K562 (cell line): ENCODE results near the gene OSGEPL1. TPM values are rescaled to one million over a fixed set of nuclear protein-coding genes. Genes with fewer than 3 reads are reported as not detected.

Experiments
- CCNT2 ChIP-seq: IDR thresholded peaks from 2 replicates; pipeline ENCODE4 v1.6.1; 2011; ENCODE audit warnings: borderline replicate concordance, low read depth, mild to moderate bottlenecking, moderate library complexity, mixed read lengths, low read length; ENCODE audit not compliant: insufficient read length; ENCODE audit errors: extremely low read depth
- CREB1 ChIP-seq, 2 experiments: sonication (generic) in 1 of 2; formaldehyde crosslinking in 1 of 2; IDR thresholded peaks; 2 replicates each; pipeline versions ENCODE4 v1.6.1 to v1.8.0; 2012 to 2022; ENCODE audit warnings: inconsistent platforms in 1 of 2, mild to moderate bottlenecking in 1 of 2, missing genetic modification reagents in 1 of 2, moderate library complexity in 1 of 2
- FOXK1 ChIP-seq: sonication (generic); formaldehyde crosslinking; IDR thresholded peaks from 2 replicates; pipeline ENCODE4 v1.8.0; 2022; ENCODE audit warnings: missing genetic modification reagents, mild to moderate bottlenecking, borderline replicate concordance
- HLTF ChIP-seq: fragments of 450-650 bp; IDR thresholded peaks from 2 replicates; pipeline ENCODE4 v1.6.1; 2016
- MTA3 ChIP-seq: fragments of 450-650 bp; formaldehyde crosslinking; IDR thresholded peaks from 2 replicates; pipeline ENCODE4 v1.6.1; 2017; ENCODE audit warnings: mild to moderate bottlenecking, borderline replicate concordance
- NR2F6 ChIP-seq: fragments of 450-650 bp; formaldehyde crosslinking; IDR thresholded peaks from 2 replicates; pipeline ENCODE4 v1.4.0; 2020; ENCODE audit warnings: mild to moderate bottlenecking
- POLR2AphosphoS5 ChIP-seq: IDR thresholded peaks from 2 replicates; pipeline ENCODE4 v1.6.1; 2011; ENCODE audit warnings: mild to moderate bottlenecking, low read depth, low read length, moderate library complexity; ENCODE audit not compliant: control insufficient read depth, insufficient read depth
- RBFOX2 ChIP-seq: fragments of 200-400 bp; formaldehyde crosslinking; IDR thresholded peaks from 2 replicates; pipeline ENCODE4 v1.6.1; 2017; ENCODE audit warnings: low read depth, mild to moderate bottlenecking, low read length, moderate library complexity
- TAF15 ChIP-seq: fragments of 200-400 bp; formaldehyde crosslinking; IDR thresholded peaks from 2 replicates; pipeline ENCODE4 v1.6.1; 2017; ENCODE audit warnings: mild to moderate bottlenecking, low read depth, low read length, moderate library complexity
- TAF7 ChIP-seq: fragments of 450-650 bp; IDR thresholded peaks from 2 replicates; pipeline ENCODE4 v1.6.1; 2016; ENCODE audit warnings: missing genetic modification characterization, missing compliant biosample characterization
- TAF9B ChIP-seq: fragments of 450-650 bp; IDR thresholded peaks from 2 replicates; pipeline ENCODE4 v1.6.1; 2018; ENCODE audit warnings: mild to moderate bottlenecking; ENCODE audit not compliant: partially characterized antibody
- TCF7 ChIP-seq: sonication (generic); IDR thresholded peaks from 2 replicates; pipeline ENCODE4 v1.6.1; 2016; ENCODE audit warnings: antibody characterized with exemption, borderline replicate concordance
- USF1 ChIP-seq: sonication (generic); formaldehyde crosslinking; IDR thresholded peaks from 2 replicates; pipeline ENCODE4 v1.9.0; 2022; ENCODE audit warnings: mild to moderate bottlenecking, missing genetic modification reagents
- ZC3H4 ChIP-seq: sonication (generic); formaldehyde crosslinking; IDR thresholded peaks from 2 replicates; pipeline ENCODE4 v1.9.0; 2021; ENCODE audit warnings: missing genetic modification reagents, borderline replicate concordance
- ZNF165 ChIP-seq: fragments of 250-450 bp; sonication (Bioruptor Pico); IDR thresholded peaks from 2 replicates; pipeline ENCODE4 v1.4.0; 2020; ENCODE audit warnings: borderline replicate concordance
- ZNF3 ChIP-seq: fragments of 250-450 bp; sonication (Bioruptor Pico); IDR thresholded peaks from 2 replicates; pipeline ENCODE4 v1.5.0; 2021; ENCODE audit warnings: mild to moderate bottlenecking, moderate library complexity
- ZNF408 ChIP-seq: fragments of 250-450 bp; sonication (Bioruptor Pico); IDR thresholded peaks from 2 replicates; pipeline ENCODE4 v1.4.0; 2020; ENCODE audit warnings: low read depth, mild to moderate bottlenecking, moderate library complexity
- ZNF780A ChIP-seq: fragments of 250-450 bp; sonication (Bioruptor Pico); IDR thresholded peaks from 2 replicates; pipeline ENCODE4 v1.5.0; 2021; ENCODE audit warnings: mild to moderate bottlenecking
- polyA plus RNA-seq, 8 experiments: library from polyadenylated mRNA; depleted of rRNA in 4 of 8; stranded (reverse) in 5 of 8; unstranded in 3 of 8; fragments of >200 nt; fragmentation: Nextera tagmentation in 2 of 8; fragmentation: Illumina TruSeq in 1 of 8; extraction: Ambion mirVana in 2 of 8; extraction: Trizol in 1 of 8; gene quantifications; 2 replicates each; pipeline versions ENCODE4 v1.2.1 to v1.2.3, GENCODE V29; 2011 to 2014; ENCODE audit warnings: inconsistent platforms in 1 of 8, missing spikeins in 1 of 8
- total RNA-seq, 7 experiments: library from RNA; depleted of rRNA in 6 of 7; stranded (reverse); fragments of >200 nt in 6 of 7; fragmentation: Illumina TruSeq in 2 of 7; extraction: Trizol in 2 of 7; gene quantifications; 2 replicates each; pipeline versions ENCODE4 v1.2.1 to v1.2.3, GENCODE V29; 2011 to 2021; ENCODE audit warnings: low replicate concordance in 1 of 7
- TF ChIP-seq, protein P1 (sequence below): fragments of 450-650 bp; formaldehyde crosslinking; conservative IDR thresholded peaks from 2 replicates; pipeline ENCODE4 v1.4.0; 2022; ENCODE audit warnings: mild to moderate bottlenecking, missing genetic modification characterization
- TF ChIP-seq, protein P2 (sequence below), 2 experiments: IDR thresholded peaks; 2 replicates each; pipeline ENCODE4 v1.6.1; 2012; ENCODE audit warnings: improper control_type of control experiment in 2 of 2, low read depth in 2 of 2, low read length in 2 of 2, borderline replicate concordance in 1 of 2
- TF ChIP-seq, protein P3 (sequence below): fragments of 450-650 bp; IDR thresholded peaks from 2 replicates; pipeline ENCODE4 v1.6.1; 2016; ENCODE audit warnings: antibody characterized with exemption

OSGEPL1 gene
- total and polyA plus RNA-seq, 9 of the 15 experiments (the other 6 are each of a cell fraction or from before 2014, with no cell fraction given), result 2.5 to 10.8 (median 6.5) TPM

GRCh38 chr2:189783927-189784867 lies 21.6 kb upstream of the OSGEPL1 start, which contains the start of the genes ORMDL1 and PMS1 (continued):
- TF ChIP-seq ZNF780A (CRISPR knock-in tag), result no peak
- TF ChIP-seq, protein P1, sequence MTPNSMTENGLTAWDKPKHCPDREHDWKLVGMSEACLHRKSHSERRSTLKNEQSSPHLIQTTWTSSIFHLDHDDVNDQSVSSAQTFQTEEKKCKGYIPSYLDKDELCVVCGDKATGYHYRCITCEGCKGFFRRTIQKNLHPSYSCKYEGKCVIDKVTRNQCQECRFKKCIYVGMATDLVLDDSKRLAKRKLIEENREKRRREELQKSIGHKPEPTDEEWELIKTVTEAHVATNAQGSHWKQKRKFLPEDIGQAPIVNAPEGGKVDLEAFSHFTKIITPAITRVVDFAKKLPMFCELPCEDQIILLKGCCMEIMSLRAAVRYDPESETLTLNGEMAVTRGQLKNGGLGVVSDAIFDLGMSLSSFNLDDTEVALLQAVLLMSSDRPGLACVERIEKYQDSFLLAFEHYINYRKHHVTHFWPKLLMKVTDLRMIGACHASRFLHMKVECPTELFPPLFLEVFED (CRISPR knock-in tag), result no peak
- TF ChIP-seq ZNF408 (CRISPR knock-in tag), result no peak
- no peak for TF ChIP-seq USF1 (CRISPR knock-in tag)
- TF ChIP-seq, protein P2, sequence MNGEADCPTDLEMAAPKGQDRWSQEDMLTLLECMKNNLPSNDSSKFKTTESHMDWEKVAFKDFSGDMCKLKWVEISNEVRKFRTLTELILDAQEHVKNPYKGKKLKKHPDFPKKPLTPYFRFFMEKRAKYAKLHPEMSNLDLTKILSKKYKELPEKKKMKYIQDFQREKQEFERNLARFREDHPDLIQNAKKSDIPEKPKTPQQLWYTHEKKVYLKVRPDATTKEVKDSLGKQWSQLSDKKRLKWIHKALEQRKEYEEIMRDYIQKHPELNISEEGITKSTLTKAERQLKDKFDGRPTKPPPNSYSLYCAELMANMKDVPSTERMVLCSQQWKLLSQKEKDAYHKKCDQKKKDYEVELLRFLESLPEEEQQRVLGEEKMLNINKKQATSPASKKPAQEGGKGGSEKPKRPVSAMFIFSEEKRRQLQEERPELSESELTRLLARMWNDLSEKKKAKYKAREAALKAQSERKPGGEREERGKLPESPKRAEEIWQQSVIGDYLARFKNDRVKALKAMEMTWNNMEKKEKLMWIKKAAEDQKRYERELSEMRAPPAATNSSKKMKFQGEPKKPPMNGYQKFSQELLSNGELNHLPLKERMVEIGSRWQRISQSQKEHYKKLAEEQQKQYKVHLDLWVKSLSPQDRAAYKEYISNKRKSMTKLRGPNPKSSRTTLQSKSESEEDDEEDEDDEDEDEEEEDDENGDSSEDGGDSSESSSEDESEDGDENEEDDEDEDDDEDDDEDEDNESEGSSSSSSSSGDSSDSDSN (IDR thresholded peaks at IDR 0.05; ENCODE audit: borderline replicate concordance in 1 of 2, low read depth in 2 of 2, low read length in 2 of 2), result 0 out of 4 replicates have a peak, but pooled peaks of 1 of the 2 experiments have one; percentile 31
- peak; percentile 34 for TF ChIP-seq TAF9B
- peak; percentile 65; the same call in 1 of the 2 replicates for TF ChIP-seq MTA3
- TF ChIP-seq ZNF3, result no peak
- TF ChIP-seq FOXK1 (CRISPR knock-in tag), result no peak
- peak; percentile 37; the same call in 1 of the 2 replicates for TF ChIP-seq CREB1 (IDR thresholded peaks at IDR 0.05)
- peak; percentile 78 for TF ChIP-seq CREB1 (CRISPR knock-in tag; IDR thresholded peaks at IDR 0.05)
- TF ChIP-seq NR2F6 (CRISPR knock-in tag), result no peak
- no peak for TF ChIP-seq HLTF
- TF ChIP-seq CCNT2, result peak; percentile 61
- TF ChIP-seq TAF15, result peak; percentile 97; the same call in 1 of the 2 replicates
- TF ChIP-seq ZC3H4 (CRISPR knock-in tag), result no peak
- no peak for TF ChIP-seq TAF7
- TF ChIP-seq RBFOX2, result peak; percentile 97
- TF ChIP-seq, protein P3, sequence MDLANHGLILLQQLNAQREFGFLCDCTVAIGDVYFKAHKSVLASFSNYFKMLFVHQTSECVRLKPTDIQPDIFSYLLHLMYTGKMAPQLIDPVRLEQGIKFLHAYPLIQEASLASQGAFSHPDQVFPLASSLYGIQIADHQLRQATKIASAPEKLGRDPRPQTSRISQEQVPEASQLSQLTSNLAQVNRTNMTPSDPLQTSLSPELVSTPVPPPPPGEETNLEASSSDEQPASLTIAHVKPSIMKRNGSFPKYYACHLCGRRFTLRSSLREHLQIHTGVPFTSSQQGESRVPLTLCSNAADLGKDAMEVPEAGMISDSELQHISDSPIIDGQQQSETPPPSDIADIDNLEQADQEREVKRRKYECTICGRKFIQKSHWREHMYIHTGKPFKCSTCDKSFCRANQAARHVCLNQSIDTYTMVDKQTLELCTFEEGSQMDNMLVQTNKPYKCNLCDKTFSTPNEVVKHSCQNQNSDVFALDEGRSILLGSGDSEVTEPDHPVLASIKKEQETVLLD, result peak; percentile 75
- TF ChIP-seq TCF7, result no peak
- TF ChIP-seq POLR2AphosphoS5, result peak; percentile 28; the same call in 1 of the 2 replicates
- no peak for TF ChIP-seq ZNF165 (CRISPR knock-in tag)
